ENCODE data around the gene PCLO.

PCLO gene

DNA sequence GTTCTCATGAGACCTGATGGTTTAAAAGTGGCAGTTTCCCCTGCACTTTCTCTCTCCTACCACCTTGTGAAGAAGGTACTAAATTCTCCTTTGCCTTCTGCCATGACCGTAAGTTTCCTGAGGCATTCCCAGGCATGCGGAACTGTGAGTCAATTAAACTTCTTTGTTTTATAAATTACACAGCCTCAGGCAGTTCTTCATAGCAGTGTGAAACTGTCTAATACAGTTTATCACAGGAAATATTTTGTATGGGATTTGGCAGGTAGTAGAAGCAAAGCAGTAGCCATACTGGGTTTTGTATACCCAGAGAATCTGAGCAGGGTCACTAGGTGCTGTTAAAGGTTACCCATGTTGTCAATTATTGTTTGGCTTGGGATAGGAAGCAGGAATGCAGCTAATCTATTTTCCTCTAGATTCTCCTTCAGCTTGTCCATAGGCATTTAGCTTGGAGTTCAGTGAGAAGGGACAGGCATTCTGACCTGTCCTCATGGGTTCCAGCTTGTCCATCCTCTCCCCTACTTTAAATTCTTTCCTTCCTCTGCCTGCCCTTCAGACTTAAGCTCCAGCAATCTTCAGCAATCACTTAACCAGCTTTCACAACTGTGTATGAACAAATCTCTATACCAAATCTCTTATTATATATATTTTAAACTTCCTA lies 186.7 kb downstream of the PCLO start:
- no peak overlapping the region for H2AK5ac ChIP-seq (ENCODE audit: low read length, severe bottlenecking)
- H2BK12ac ChIP-seq (ENCODE audit: low read length in 2 of 2), result no peak overlapping the region
- H3K4ac ChIP-seq (ENCODE audit: low read depth in 1 of 2, low read length in 2 of 2), result no peak overlapping the region
- no peak overlapping the region for H3K23ac ChIP-seq (ENCODE audit: low read length in 2 of 2)
- no peak overlapping the region for H3K4me3 ChIP-seq (ENCODE audit: insufficient read depth in 1 of 2, low read depth in 1 of 2, low read length in 2 of 2)
- DNase-seq, result no peak
- H3K79me1 ChIP-seq (replicated peaks; ENCODE audit: low read length, poor library complexity, severe bottlenecking), result no peaks in the 10 kb centered on the region
- H3K14ac ChIP-seq (ENCODE audit: low read length in 2 of 2), result no peak overlapping the region
- H4K91ac ChIP-seq (ENCODE audit: low read length), result no peak overlapping the region
- 67% methylated on average over 1 of the region's 2 CpGs for WGBS
- no peaks in the 10 kb centered on the region for H3K36me3 ChIP-seq (ENCODE audit: control insufficient read depth in 1 of 2, insufficient read depth in 2 of 2, low read depth in 1 of 2, low read length in 2 of 2)
- no peak overlapping the region for H2BK120ac ChIP-seq (ENCODE audit: low read depth, low read length)
- no peak overlapping the region for H3K27ac ChIP-seq (ENCODE audit: low read length, poor library complexity, severe bottlenecking)
- H3K9ac ChIP-seq (ENCODE audit: low read length), result no peak overlapping the region
- H3K4me1 ChIP-seq (ENCODE audit: control insufficient read depth, insufficient read depth, low read depth, low read length), result no peaks in the 10 kb centered on the region
- H2AFZ ChIP-seq (ENCODE audit: low read depth, low read length), result no peak overlapping the region
- H3K9me3 ChIP-seq (ENCODE audit: control insufficient read depth, low read length), result no peaks in the 10 kb centered on the region
- no peak overlapping the region for H4K8ac ChIP-seq (ENCODE audit: low read length)
- H2BK5ac ChIP-seq (ENCODE audit: low read depth, low read length, poor library complexity, severe bottlenecking), result no peak overlapping the region
- no peak overlapping the region for H3K4me2 ChIP-seq (ENCODE audit: low read length, poor library complexity, severe bottlenecking)
- no peaks in the 10 kb centered on the region for H3K27me3 ChIP-seq (ENCODE audit: control insufficient read depth in 1 of 2, insufficient read depth in 1 of 2, low read length in 2 of 2)
- no peak overlapping the region for H2BK15ac ChIP-seq (ENCODE audit: low read depth, poor library complexity, severe bottlenecking)
- H3K18ac ChIP-seq (ENCODE audit: low read depth in 1 of 2, low read length in 2 of 2), result no peak overlapping the region

DNA sequence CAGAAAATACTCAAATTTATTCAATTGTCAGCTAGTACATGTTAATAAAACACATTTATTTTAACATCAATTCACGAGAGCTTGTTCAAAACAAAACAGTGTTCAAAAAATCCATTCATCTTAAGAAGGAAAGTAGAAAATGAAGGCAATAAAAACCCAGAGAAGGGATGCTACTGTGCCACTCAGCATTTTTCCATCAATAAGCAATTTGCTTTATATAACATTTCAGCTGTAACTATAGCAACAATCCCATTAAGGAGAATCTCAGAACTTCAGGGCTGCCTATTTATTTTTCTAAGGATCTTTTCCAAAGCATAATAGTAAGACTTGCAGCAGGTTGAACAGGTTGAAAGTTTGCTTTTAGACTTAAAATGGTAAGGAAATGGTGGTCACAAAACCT lies 190.5 kb downstream of the PCLO start:
- H3K9me3 ChIP-seq (ENCODE audit: control insufficient read depth, low read length), result no peaks in the 10 kb centered on the region
- no peak overlapping the region for H3K23ac ChIP-seq (ENCODE audit: low read length in 2 of 2)
- no peak overlapping the region for H2AFZ ChIP-seq (ENCODE audit: low read depth, low read length)
- no peaks in the 10 kb centered on the region for H3K36me3 ChIP-seq (ENCODE audit: control insufficient read depth in 1 of 2, insufficient read depth in 2 of 2, low read depth in 1 of 2, low read length in 2 of 2)
- H2BK15ac ChIP-seq (ENCODE audit: low read depth, poor library complexity, severe bottlenecking), result no peak overlapping the region
- no peak overlapping the region for H3K4me2 ChIP-seq (ENCODE audit: low read length, poor library complexity, severe bottlenecking)
- no peak overlapping the region for H2BK120ac ChIP-seq (ENCODE audit: low read depth, low read length)
- H3K4me1 ChIP-seq (ENCODE audit: control insufficient read depth, insufficient read depth, low read depth, low read length), result no peaks in the 10 kb centered on the region
- no peak overlapping the region for H3K4ac ChIP-seq (ENCODE audit: low read depth in 1 of 2, low read length in 2 of 2)
- H2BK5ac ChIP-seq (ENCODE audit: low read depth, low read length, poor library complexity, severe bottlenecking), result no peak overlapping the region
- no peak overlapping the region for H3K27ac ChIP-seq (ENCODE audit: low read length, poor library complexity, severe bottlenecking)
- DNase-seq, result no peak
- no peaks in the 10 kb centered on the region for H3K27me3 ChIP-seq (ENCODE audit: control insufficient read depth in 1 of 2, insufficient read depth in 1 of 2, low read length in 2 of 2)
- H3K79me1 ChIP-seq (replicated peaks; ENCODE audit: low read length, poor library complexity, severe bottlenecking), result no peaks in the 10 kb centered on the region
- H3K18ac ChIP-seq (ENCODE audit: low read depth in 1 of 2, low read length in 2 of 2), result no peak overlapping the region
- WGBS, result 83% methylated on average over 1 of the region's 1 CpG
- H2BK12ac ChIP-seq (ENCODE audit: low read length in 2 of 2), result no peak overlapping the region
- no peak overlapping the region for H3K4me3 ChIP-seq (ENCODE audit: insufficient read depth in 1 of 2, low read depth in 1 of 2, low read length in 2 of 2)
- no peak overlapping the region for H3K9ac ChIP-seq (ENCODE audit: low read length)
- no peak overlapping the region for H4K8ac ChIP-seq (ENCODE audit: low read length)
- H4K91ac ChIP-seq (ENCODE audit: low read length), result no peak overlapping the region
- H3K14ac ChIP-seq (ENCODE audit: low read length in 2 of 2), result no peak overlapping the region
- no peak overlapping the region for H2AK5ac ChIP-seq (ENCODE audit: low read length, severe bottlenecking)

- Histone ChIP-seq H3K27ac (ENCODE audit: low read length, poor library complexity, severe bottlenecking) (no peak overlapping the region), H3K4me2 (ENCODE audit: low read length, poor library complexity, severe bottlenecking) (no peak overlapping the region), H3K14ac (ENCODE audit: low read length in 2 of 2) (no peak overlapping the region), H3K4me3 (ENCODE audit: insufficient read depth in 1 of 2, low read depth in 1 of 2, low read length in 2 of 2) (no peak overlapping the region), H4K91ac (ENCODE audit: low read length) (no peak overlapping the region), H2AFZ (ENCODE audit: low read depth, low read length) (no peak overlapping the region), H2BK5ac (ENCODE audit: low read depth, low read length, poor library complexity, severe bottlenecking) (no peak overlapping the region), H4K8ac (ENCODE audit: low read length) (no peak overlapping the region), H2AK5ac (ENCODE audit: low read length, severe bottlenecking) (no peak overlapping the region), H3K4ac (ENCODE audit: low read depth in 1 of 2, low read length in 2 of 2) (no peak overlapping the region), H3K79me1 (replicated peaks; ENCODE audit: low read length, poor library complexity, severe bottlenecking) (no peaks in the 10 kb centered on the region), H3K18ac (ENCODE audit: low read depth in 1 of 2, low read length in 2 of 2) (no peak overlapping the region), H2BK15ac (ENCODE audit: low read depth, poor library complexity, severe bottlenecking) (no peak overlapping the region), H3K9me3 (ENCODE audit: control insufficient read depth, low read length) (no peaks in the 10 kb centered on the region), H3K36me3 (ENCODE audit: control insufficient read depth in 1 of 2, insufficient read depth in 2 of 2, low read depth in 1 of 2, low read length in 2 of 2) (no peaks in the 10 kb centered on the region), H3K9ac (ENCODE audit: low read length) (no peak overlapping the region), H3K27me3 (ENCODE audit: control insufficient read depth in 1 of 2, insufficient read depth in 1 of 2, low read length in 2 of 2) (no peaks in the 10 kb centered on the region), H2BK120ac (ENCODE audit: low read depth, low read length) (no peak overlapping the region), H2BK12ac (ENCODE audit: low read length in 2 of 2) (no peak overlapping the region), H3K23ac (ENCODE audit: low read length in 2 of 2) (no peak overlapping the region), H3K4me1 (ENCODE audit: control insufficient read depth, insufficient read depth, low read depth, low read length) (no peaks in the 10 kb centered on the region)
- no CpG with 5 or more reads among the region's 2 CpGs for WGBS
- no peak for DNase-seq
These were observed 197.3 kb downstream of the PCLO start for GRCh38 chr7:82965088-82966036.

- Histone ChIP-seq H3K4me3 (ENCODE audit: insufficient read depth in 1 of 2, low read depth in 1 of 2, low read length in 2 of 2) (no peak overlapping the region), H3K36me3 (ENCODE audit: control insufficient read depth in 1 of 2, insufficient read depth in 2 of 2, low read depth in 1 of 2, low read length in 2 of 2) (no peaks in the 10 kb centered on the region), H2BK12ac (ENCODE audit: low read length in 2 of 2) (no peak overlapping the region), H2AK5ac (ENCODE audit: low read length, severe bottlenecking) (no peak overlapping the region), H3K4me1 (ENCODE audit: control insufficient read depth, insufficient read depth, low read depth, low read length) (no peaks in the 10 kb centered on the region), H3K14ac (ENCODE audit: low read length in 2 of 2) (no peak overlapping the region), H2BK120ac (ENCODE audit: low read depth, low read length) (no peak overlapping the region), H3K23ac (ENCODE audit: low read length in 2 of 2) (no peak overlapping the region), H3K18ac (ENCODE audit: low read depth in 1 of 2, low read length in 2 of 2) (no peak overlapping the region), H4K8ac (ENCODE audit: low read length) (no peak overlapping the region), H3K27me3 (ENCODE audit: control insufficient read depth in 1 of 2, insufficient read depth in 1 of 2, low read length in 2 of 2) (no peaks in the 10 kb centered on the region), H3K79me1 (replicated peaks; ENCODE audit: low read length, poor library complexity, severe bottlenecking) (no peaks in the 10 kb centered on the region), H2BK5ac (ENCODE audit: low read depth, low read length, poor library complexity, severe bottlenecking) (no peak overlapping the region), H3K4me2 (ENCODE audit: low read length, poor library complexity, severe bottlenecking) (no peak overlapping the region), H3K9ac (ENCODE audit: low read length) (no peak overlapping the region), H3K27ac (ENCODE audit: low read length, poor library complexity, severe bottlenecking) (no peak overlapping the region), H2AFZ (ENCODE audit: low read depth, low read length) (no peak overlapping the region), H3K4ac (ENCODE audit: low read depth in 1 of 2, low read length in 2 of 2) (no peak overlapping the region), H3K9me3 (ENCODE audit: control insufficient read depth, low read length) (no peaks in the 10 kb centered on the region), H4K91ac (ENCODE audit: low read length) (no peak overlapping the region), H2BK15ac (ENCODE audit: low read depth, poor library complexity, severe bottlenecking) (no peak overlapping the region)
- WGBS, result 100% methylated on average over 1 of the region's 1 CpG
- no peak for DNase-seq
These were observed 198.4 kb downstream of the PCLO start for GRCh38 chr7:82964150-82964882.
